ENCODE results near the gene ZFP36L1. TPM values are rescaled to one million over a fixed set of nuclear protein-coding genes. Genes with fewer than 3 reads are reported as not detected.

The ZFP36L1 gene
- total RNA-seq, 2 donors from 2014 or later: 97.0 to 123 TPM

DNA sequence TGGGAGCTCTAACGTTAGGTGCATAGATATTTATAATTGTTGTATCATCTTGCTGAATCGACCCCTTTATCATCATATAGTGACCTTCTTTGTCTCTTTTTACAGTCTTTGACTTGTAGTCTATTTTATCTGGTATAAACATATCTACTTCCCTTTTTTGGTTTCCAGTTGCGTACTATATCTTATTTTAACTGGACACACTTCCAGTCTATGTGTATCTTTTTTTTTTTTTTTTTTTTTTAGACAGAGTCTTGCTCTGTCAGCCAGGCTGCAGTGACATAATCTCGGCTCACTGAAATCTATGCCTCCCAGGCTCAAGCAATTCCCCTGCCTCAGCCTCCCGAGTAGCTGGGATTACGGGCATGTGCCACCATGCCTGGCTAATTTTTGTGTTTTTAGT is 41.9 kb upstream of the ZFP36L1 start:
- Histone ChIP-seq H3K9me3 (no peaks in the 10 kb centered on the region), H3K27ac (no peak overlapping the region), H3K36me3 (no peaks in the 10 kb centered on the region), H3K27me3 (no peaks in the 10 kb centered on the region), H3K9ac (ENCODE audit: low read depth in 2 of 2, low read length in 2 of 2) (no peak overlapping the region), H3K4me1 (no peaks in the 10 kb centered on the region), H3K4me3 (no peak overlapping the region)
- intact Hi-C loops (cut with DNase I): no loop called here
- no peak for DNase-seq
- TF ChIP-seq, protein P1, sequence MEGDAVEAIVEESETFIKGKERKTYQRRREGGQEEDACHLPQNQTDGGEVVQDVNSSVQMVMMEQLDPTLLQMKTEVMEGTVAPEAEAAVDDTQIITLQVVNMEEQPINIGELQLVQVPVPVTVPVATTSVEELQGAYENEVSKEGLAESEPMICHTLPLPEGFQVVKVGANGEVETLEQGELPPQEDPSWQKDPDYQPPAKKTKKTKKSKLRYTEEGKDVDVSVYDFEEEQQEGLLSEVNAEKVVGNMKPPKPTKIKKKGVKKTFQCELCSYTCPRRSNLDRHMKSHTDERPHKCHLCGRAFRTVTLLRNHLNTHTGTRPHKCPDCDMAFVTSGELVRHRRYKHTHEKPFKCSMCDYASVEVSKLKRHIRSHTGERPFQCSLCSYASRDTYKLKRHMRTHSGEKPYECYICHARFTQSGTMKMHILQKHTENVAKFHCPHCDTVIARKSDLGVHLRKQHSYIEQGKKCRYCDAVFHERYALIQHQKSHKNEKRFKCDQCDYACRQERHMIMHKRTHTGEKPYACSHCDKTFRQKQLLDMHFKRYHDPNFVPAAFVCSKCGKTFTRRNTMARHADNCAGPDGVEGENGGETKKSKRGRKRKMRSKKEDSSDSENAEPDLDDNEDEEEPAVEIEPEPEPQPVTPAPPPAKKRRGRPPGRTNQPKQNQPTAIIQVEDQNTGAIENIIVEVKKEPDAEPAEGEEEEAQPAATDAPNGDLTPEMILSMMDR (IDR thresholded peaks at IDR 0.05): no peak

DNA sequence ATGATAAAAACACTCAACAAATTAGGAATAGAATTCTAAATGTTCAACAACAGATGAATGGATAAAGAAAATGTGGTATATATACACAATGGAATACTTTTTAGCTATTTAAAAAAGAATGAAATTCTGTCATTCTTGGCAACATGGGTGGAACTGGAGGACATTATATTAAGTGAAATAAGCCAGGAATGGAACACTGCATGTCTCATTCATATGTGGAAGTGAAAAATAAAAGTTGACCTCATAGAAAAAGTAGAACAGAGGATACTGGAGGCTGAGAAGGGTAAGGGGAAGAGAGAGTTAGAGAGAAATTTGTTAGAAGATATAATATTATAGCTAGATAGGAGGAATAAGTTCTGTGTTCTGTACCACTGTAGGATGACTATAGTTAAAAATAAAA is 35.8 kb upstream of the ZFP36L1 start:
- Histone ChIP-seq H3K9me3 (no peaks in the 10 kb centered on the region), H3K27me3 (no peaks in the 10 kb centered on the region), H3K27ac (no peak overlapping the region), H3K36me3 (no peaks in the 10 kb centered on the region), H3K9ac (ENCODE audit: low read depth in 2 of 2, low read length in 2 of 2) (no peak overlapping the region), H3K4me3 (no peak overlapping the region), H3K4me1 (no peaks in the 10 kb centered on the region)
- TF ChIP-seq, protein P1 (IDR thresholded peaks at IDR 0.05): no peak
- no peak for DNase-seq
- intact Hi-C loops (cut with DNase I): loop anchor here (10.0 kb wide), 1 partner anchor 994 kb away; no protein-coding TSS in a partner anchor

DNA sequence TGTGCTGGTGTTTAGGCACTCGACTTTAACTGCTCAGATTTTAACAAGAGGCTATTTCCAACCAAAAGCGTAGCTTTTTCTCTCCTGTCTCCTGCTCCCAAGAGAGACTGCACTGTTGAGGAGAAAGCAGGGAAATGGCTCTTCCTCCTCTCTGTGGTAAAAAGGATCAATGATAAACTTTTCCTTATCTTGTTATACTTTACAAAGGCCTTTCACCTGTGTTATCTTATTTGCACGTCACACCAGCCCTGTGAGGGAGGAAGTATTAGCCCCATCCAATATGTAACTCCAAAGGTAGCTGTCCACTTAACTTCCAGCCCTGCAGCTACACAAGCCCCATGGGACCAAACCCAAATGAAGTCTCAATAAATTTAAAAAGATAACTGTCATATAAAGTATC is 32.9 kb upstream of the ZFP36L1 start:
- Histone ChIP-seq H3K4me1 (no peaks in the 10 kb centered on the region), H3K9me3 (no peaks in the 10 kb centered on the region), H3K4me3 (no peak overlapping the region), H3K27me3 (no peaks in the 10 kb centered on the region), H3K36me3 (no peaks in the 10 kb centered on the region), H3K9ac (ENCODE audit: low read depth in 2 of 2, low read length in 2 of 2) (no peak overlapping the region), H3K27ac (no peak overlapping the region)
- TF ChIP-seq, protein P1 (IDR thresholded peaks at IDR 0.05): no peak
- DNase-seq: no peak
- intact Hi-C loops (cut with DNase I): loop anchor here (10.0 kb wide), 1 partner anchor 991 kb away; no protein-coding TSS in a partner anchor

DNA sequence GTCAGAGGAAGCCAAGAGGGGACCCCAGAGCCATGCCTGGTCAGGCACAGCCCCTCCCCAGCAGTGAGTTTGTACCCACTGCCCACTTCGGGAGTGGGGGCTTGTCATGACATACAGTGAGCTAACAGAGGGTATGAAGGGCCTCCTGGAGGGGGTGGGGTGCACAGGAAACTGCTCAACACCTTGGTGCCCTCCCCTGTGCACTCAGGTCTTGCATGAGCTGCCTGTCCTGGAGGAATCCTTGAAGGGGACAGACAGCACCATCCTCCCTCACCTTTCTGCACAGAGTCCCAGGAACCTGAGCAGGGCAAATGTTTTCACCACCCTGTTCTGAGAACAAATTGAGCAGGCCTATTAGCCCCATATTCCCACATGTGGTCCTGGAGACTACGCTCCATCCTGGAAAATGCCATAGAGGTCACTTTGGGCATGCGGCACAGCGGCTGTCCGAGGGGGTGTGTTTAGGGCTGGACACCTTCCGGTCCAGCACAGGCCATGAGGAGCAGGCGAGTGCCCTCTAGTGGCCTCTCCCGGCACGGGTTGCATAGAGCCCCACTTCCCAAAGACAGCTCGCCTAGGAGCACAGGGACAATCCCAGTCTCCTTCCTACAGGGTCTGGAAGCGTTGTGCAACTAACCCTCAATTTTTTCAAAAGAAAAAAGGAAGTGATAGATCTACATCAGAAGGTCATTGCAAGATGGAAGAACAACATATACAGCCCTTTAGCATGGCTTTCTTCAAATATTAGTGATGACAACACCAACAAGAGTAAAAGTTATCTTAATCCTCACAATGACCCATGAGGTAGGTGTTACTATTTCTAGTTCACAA is 31.9 kb upstream of the ZFP36L1 start:
- no peaks in the 10 kb centered on the region for H3K4me1 ChIP-seq
- TF ChIP-seq, protein P1 (IDR thresholded peaks at IDR 0.05): peak; percentile 95
- H3K9me3 ChIP-seq: no peaks in the 10 kb centered on the region
- no peak overlapping the region for H3K4me3 ChIP-seq
- H3K27ac ChIP-seq: no peak overlapping the region
- H3K9ac ChIP-seq (ENCODE audit: low read depth in 2 of 2, low read length in 2 of 2): peak overlapping the region in 1 of 2 donors; percentile 62
- H3K27me3 ChIP-seq: no peaks in the 10 kb centered on the region
- peak; percentile 92 for DNase-seq
- H3K36me3 ChIP-seq: no peaks in the 10 kb centered on the region
- intact Hi-C loops (cut with DNase I): loop anchor here (5.0 to 10.0 kb wide), 2 partner anchors 897 to 990 kb away; no protein-coding TSS in a partner anchor

DNA sequence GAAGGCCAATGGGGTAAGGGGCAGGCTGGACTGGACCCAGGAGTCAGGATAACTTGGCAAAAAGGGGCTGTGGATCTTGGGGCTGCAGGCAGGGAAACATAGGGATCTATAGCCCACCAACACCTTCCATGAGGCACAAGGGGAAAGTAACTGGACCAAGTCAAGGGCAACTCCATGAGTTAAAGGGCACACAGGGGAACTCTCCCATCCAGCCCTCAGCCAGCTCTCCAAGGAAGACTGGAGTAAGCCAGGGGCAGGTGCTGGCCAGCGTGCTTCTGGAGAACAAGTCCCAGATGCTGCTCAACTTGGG is 31.3 kb upstream of the ZFP36L1 start:
- Histone ChIP-seq H3K9ac (ENCODE audit: low read depth in 2 of 2, low read length in 2 of 2) (no peak overlapping the region), H3K4me3 (no peak overlapping the region), H3K36me3 (no peaks in the 10 kb centered on the region), H3K9me3 (no peaks in the 10 kb centered on the region), H3K27ac (no peak overlapping the region), H3K4me1 (no peaks in the 10 kb centered on the region), H3K27me3 (no peaks in the 10 kb centered on the region)
- intact Hi-C loops (cut with DNase I): loop anchor here (5.0 to 10.0 kb wide), 2 partner anchors 897 to 989 kb away; no protein-coding TSS in a partner anchor
- no peak for DNase-seq
- TF ChIP-seq, protein P1 (IDR thresholded peaks at IDR 0.05): no peak

Data from colonic mucosa (tissue), 4 donors.